Epithelial cell of proximal tubule (primary cell): ENCODE measurements around the gene KRT20. TPM values are rescaled to one million over a fixed set of nuclear protein-coding genes. Genes with fewer than 3 reads are reported as not detected.
A peak's percentile ranks its signal among the peaks of the same experiment; 100 is the strongest.
"Not testable (repeated sequence)": the region's sequence is repeated elsewhere in the genome, so short reads cannot be mapped to it uniquely, and the experiment has no call there.

Experiments used
- DNase-seq: peaks from one replicate; pipeline ENCODE4 v3.0.0-alpha.2; 2011; ENCODE audit warnings: low read depth
- H3K4me3 ChIP-seq: 2 replicates; pipeline ENCODE4 v1.5.1; 2011; ENCODE audit warnings: low read depth, mild to moderate bottlenecking, low read length
- CTCF ChIP-seq: conservative IDR thresholded peaks from 2 replicates; pipeline ENCODE4 v1.5.1; 2012; ENCODE audit warnings: low read depth, mild to moderate bottlenecking, low read length
- total RNA-seq: library from RNA; depleted of rRNA; stranded (reverse); fragments of >200 nt; gene quantifications from 2 replicates; pipeline ENCODE4 v1.2.3, GENCODE V29; 2015

The KRT20 gene
- total RNA-seq, 1 donor from 2014 or later, result not detected

- DNase-seq, result no peak
- H3K4me3 ChIP-seq, result no peak overlapping the region
- no peak for TF ChIP-seq CTCF
Observed at GRCh38 chr17:40870136-40870535, 14.9 kb downstream of the KRT20 start.

DNA sequence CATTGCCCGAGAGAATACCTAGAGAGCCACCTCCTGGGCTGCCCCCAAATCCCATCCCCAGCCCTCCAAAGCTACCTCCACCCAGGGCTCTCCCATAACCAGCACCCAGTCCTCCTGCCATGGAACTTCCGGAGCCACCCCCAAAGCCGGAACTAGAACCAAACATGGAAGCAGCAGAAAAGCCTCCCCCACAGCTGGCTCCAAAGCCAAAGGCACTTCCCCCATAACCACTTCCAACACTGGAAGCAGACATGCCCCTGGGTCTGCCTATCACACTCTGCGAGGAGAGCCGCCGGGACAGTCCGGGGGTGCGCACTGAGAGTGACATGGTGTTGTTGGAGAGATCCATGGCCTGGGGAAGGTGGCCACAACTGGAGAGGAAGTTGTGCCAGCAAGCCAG is 18.2 kb downstream of the KRT20 start, which contains the start of gene KRT12:
KRT12 (minus strand) TSS at position 386 of the 400 bp plus-strand sequence; CDS start at position 349, 37 bp downstream.
- H3K4me3 ChIP-seq, result no peak within 1 kb of the TSS
- no peak for TF ChIP-seq CTCF
- DNase-seq, result no peak

DNA sequence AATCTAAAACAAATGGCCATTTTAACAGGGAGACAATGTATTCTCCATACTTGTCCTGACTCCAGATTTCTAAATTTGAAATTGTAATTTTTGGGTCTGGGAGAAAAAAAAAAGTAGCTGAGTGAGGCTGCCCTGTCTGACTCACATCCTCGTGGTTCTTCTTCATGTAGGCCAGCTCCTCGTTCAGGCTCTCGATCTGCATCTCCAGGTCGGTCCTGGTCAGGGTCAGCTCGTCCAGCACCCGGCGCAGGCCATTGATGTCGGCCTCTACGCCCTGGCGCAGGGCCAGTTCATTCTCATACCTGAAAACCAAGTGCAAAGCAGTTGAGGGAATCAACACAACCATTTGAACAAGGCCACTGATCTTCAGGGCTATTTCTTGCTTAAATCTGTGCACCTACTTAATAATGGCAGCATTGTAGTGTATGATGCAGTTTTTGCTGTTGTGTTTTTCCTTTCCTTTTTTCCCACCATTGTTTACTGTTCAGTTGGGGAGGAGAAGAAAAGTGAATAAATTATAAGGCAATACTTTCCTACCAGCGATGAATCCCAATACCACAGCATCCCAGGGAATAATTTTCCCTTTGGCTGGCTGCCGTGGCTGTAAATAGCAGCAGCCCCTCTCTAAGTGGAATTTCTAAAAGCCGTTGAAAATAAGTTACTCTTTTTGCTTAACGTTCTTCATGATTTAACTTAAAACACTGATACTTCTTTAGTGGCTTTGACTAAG is 20.2 kb downstream of the KRT20 start:
- no peak for TF ChIP-seq CTCF
- H3K4me3 ChIP-seq, result no peak overlapping the region
- no peak for DNase-seq

DNA sequence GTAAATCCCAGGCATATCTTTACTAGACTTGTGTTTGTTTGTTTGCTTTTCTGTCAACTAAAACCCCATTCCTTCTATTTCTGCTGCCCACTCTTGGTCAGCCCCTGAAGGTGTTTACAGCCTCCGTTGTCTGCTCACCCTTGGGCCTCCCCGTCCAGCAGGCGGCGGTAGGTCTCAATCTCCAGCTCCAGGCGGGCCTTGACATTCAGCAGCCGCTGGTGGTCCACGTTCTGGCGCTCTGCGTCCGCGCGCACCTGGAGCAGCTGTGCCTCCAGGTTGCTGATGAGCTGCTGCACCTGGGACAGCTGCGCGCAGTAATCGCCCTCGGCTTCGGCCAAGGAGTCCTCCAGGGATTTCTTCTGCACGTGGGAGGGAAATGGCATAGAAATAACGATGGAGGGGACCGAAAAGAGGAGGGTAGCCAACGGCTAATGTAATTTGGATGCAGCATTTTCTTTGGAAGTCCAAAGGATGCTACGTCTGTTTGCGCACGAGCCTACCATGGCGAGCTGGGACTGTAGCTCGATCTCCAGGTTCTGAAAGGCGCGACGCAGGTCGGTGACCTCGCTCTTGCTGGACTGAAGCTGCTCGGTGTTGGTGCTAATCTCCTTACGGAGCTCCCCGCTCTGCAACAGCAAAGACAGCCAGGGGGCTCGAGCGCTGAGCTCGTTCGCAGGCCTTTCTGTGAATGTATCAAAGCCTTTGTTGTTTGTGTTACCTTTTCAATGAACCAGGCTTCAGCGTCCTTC is 21.9 kb downstream of the KRT20 start:
- no peak overlapping the region for H3K4me3 ChIP-seq
- no peak for DNase-seq
- peak; percentile 12 for TF ChIP-seq CTCF

DNA sequence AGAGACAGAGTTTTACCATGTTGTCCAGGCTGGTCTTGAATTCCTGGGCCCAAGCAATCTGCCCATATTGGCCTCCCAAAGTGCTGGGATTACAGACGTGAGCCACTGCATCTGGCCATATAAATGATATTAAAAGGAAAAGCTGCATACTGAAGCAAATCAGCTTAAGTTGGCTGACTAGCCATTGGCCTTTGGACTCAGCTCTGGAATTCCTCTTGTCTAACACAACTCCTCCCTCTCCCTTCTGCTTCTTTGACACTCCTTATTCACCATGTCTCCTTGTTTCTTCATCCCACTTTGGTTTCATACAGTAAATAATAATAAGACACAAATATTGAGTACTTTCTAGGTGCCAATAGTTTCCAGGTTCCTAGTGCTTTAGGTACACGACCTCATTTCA is 25.5 kb downstream of the KRT20 start:
- DNase-seq, result peak; percentile 45
- H3K4me3 ChIP-seq, result no peak overlapping the region
- no peak for TF ChIP-seq CTCF

GRCh38 chr17:40858667-40859066 is 26.4 kb downstream of the KRT20 start:
- DNase-seq, result peak; percentile 36
- not testable (repeated sequence) for H3K4me3 ChIP-seq

- no peak for DNase-seq
- no peak for TF ChIP-seq CTCF
- no peak overlapping the region for H3K4me3 ChIP-seq
Observed at GRCh38 chr17:40857535-40857934, 27.5 kb downstream of the KRT20 start.
